Lower leg skin (tissue), 3 donors: ENCODE measurements around the gene POTEJ.
"Not testable (repeated sequence)": the region's sequence is repeated elsewhere in the genome, so short reads cannot be mapped to it uniquely, and the experiment has no call there.

Experiments
- POLR2A ChIP-seq, 2 donors: fragments of 450-650 bp; IDR thresholded peaks; one replicate each; pipeline ENCODE4 v1.6.1; 2016 to 2017; ENCODE audit warnings: antibody characterized with exemption in 2 of 2, mild to moderate bottlenecking in 1 of 2, moderate library complexity in 1 of 2
- TF ChIP-seq, protein P1 (sequence below), 3 donors: fragments of 450-650 bp; IDR thresholded peaks; one replicate each; pipeline ENCODE4 v1.5.1; 2016; ENCODE audit warnings: antibody characterized with exemption in 3 of 3, mild to moderate bottlenecking in 3 of 3, moderate library complexity in 2 of 3

GRCh38 chr2:130641688-130642087 lies 30.4 kb downstream of the POTEJ start:
- TF ChIP-seq, protein P1, sequence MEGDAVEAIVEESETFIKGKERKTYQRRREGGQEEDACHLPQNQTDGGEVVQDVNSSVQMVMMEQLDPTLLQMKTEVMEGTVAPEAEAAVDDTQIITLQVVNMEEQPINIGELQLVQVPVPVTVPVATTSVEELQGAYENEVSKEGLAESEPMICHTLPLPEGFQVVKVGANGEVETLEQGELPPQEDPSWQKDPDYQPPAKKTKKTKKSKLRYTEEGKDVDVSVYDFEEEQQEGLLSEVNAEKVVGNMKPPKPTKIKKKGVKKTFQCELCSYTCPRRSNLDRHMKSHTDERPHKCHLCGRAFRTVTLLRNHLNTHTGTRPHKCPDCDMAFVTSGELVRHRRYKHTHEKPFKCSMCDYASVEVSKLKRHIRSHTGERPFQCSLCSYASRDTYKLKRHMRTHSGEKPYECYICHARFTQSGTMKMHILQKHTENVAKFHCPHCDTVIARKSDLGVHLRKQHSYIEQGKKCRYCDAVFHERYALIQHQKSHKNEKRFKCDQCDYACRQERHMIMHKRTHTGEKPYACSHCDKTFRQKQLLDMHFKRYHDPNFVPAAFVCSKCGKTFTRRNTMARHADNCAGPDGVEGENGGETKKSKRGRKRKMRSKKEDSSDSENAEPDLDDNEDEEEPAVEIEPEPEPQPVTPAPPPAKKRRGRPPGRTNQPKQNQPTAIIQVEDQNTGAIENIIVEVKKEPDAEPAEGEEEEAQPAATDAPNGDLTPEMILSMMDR (IDR thresholded peaks at IDR 0.05) = not testable (repeated sequence)
- TF ChIP-seq POLR2A (IDR thresholded peaks at IDR 0.05) = not testable (repeated sequence)
